Activated naive CD4-positive, alpha-beta T cell treated with anti-CD3 and anti-CD28 coated beads for 36 hours (primary cell): ENCODE results near the gene ASXL2. TPM values are rescaled to one million over a fixed set of nuclear protein-coding genes. Genes with fewer than 3 reads are reported as not detected.
A peak's percentile ranks its signal among the peaks of the same experiment; 100 is the strongest.

Source experiments
- CTCF ChIA-PET: fragments of 350-600 bp; sonication (Branson Sonifier 250); formaldehyde crosslinking; loops from one replicate; lab custom pipeline; 2021; ENCODE audit warnings: antibody characterized with exemption; lab: Charles Lee
- DNase-seq: peaks from one replicate; pipeline ENCODE4 v3.0.0-alpha.2; 2020
- H3K27ac Mint-ChIP-seq: one replicate; pipeline ENCODE4 v1.8.0; 2021; ENCODE audit warnings: mild to moderate bottlenecking, mixed read lengths
- H3K27me3 Mint-ChIP-seq: one replicate; pipeline ENCODE4 v1.8.0; 2021; ENCODE audit warnings: low read depth, mixed read lengths
- H3K36me3 Mint-ChIP-seq: one replicate; pipeline ENCODE4 v1.8.0; 2021; ENCODE audit warnings: low read depth, mixed read lengths
- H3K4me1 Mint-ChIP-seq: one replicate; pipeline ENCODE4 v1.8.0; 2021; ENCODE audit warnings: low read depth, mixed read lengths
- H3K4me3 Mint-ChIP-seq: one replicate; pipeline ENCODE4 v1.8.0; 2021; ENCODE audit warnings: mild to moderate bottlenecking, moderate library complexity, mixed read lengths
- H3K9me3 Mint-ChIP-seq: one replicate; pipeline ENCODE4 v1.8.0; 2021; ENCODE audit warnings: mixed read lengths
- intact Hi-C: fragments of 100-400 bp; cut with micrococcal nuclease; formaldehyde crosslinking; loops from one replicate; pipeline ENCODE4 v1.15.1; 2023
- total RNA-seq, 2 experiments: library from RNA; stranded (reverse); gene quantifications; one replicate each; pipeline ENCODE4 v1.2.3, GENCODE V29; 2021

The ASXL2 gene
- total RNA-seq, 2 experiments from 2014 or later = 25.2 to 29.1 TPM

DNA sequence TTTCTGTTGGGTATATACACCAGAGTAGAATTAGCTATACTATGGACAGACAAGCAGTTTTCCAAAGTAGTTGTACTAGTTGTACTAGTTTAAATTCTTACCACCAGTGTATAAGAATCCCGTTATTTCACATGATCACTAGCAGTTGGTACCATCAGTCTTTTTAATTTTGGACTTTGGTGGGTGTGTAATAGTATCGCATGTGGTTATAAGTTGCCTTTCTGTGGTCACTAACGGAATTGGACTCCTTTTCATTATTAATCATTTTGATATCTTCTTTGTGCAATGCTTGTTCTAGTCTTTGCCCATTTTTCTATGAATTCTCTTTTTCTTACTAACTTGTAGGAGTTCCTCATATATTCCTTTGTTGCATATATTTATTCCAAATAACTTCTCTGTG is 89.8 kb downstream of the ASXL2 start:
- Mint-ChIP-seq H3K4me3 (no peak overlapping the region), H3K27me3 (no peaks in the 10 kb centered on the region), H3K9me3 (no peaks in the 10 kb centered on the region), H3K36me3 (peaks cover 14% of the 10 kb centered on the region), H3K27ac (no peak overlapping the region), H3K4me1 (peaks cover 33% of the 10 kb centered on the region)
- no peak for DNase-seq
- CTCF ChIA-PET = no interaction called here
- intact Hi-C loops = no loop called here

DNA sequence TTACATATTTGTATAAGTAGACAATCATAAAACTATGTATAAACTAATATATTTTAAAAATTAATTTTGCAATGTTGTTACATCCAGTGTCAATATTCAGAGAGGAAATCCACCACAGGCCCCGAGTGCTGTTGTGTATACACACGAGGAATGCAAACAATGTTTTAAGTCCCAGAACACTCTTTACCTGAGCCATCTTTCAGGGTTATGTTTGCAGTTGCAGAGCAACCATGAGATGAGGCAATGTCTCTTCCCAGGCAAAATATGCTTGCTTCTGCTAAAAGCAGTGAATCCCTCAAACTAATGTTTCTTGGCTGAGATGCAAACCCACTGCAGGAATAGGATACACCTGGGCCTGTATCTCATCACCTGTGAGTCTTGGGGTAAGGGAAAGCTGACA is 91.3 kb downstream of the ASXL2 start:
- H3K4me3 Mint-ChIP-seq = no peak overlapping the region
- intact Hi-C loops = no loop called here
- H3K4me1 Mint-ChIP-seq = peaks cover 28% of the 10 kb centered on the region
- DNase-seq = no peak
- CTCF ChIA-PET = no interaction called here
- no peak overlapping the region for H3K27ac Mint-ChIP-seq
- H3K9me3 Mint-ChIP-seq = no peaks in the 10 kb centered on the region
- H3K36me3 Mint-ChIP-seq = peaks cover 13% of the 10 kb centered on the region
- H3K27me3 Mint-ChIP-seq = no peaks in the 10 kb centered on the region

DNA sequence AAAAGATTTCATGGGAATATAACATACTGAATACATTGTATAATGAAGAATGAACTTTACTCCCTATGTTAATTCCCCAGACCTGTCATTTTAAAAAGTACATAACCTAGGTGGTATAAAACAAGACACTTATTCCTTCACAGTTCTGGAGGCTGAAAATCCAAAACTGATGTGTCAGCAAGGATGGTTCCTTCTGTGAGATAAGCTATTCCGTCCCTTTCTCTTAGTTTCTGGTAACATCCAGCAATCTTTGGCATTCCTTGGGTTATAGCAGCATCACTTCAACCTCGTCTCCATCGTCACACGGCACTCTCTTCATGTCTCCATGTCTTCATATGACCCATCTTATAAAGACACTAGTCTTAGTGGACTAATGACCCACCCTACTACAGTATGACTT is 93.9 kb downstream of the ASXL2 start:
- CTCF ChIA-PET = interaction anchor here (1.6 kb wide), 1 partner anchor 166 kb away, joined by 3 read pairs; no protein-coding TSS in a partner anchor
- H3K36me3 Mint-ChIP-seq = peaks cover 8% of the 10 kb centered on the region
- no peaks in the 10 kb centered on the region for H3K27me3 Mint-ChIP-seq
- no peak overlapping the region for H3K4me3 Mint-ChIP-seq
- H3K9me3 Mint-ChIP-seq = no peaks in the 10 kb centered on the region
- intact Hi-C loops = no loop called here
- H3K27ac Mint-ChIP-seq = no peak overlapping the region
- H3K4me1 Mint-ChIP-seq = peaks cover 9% of the 10 kb centered on the region
- no peak for DNase-seq

- intact Hi-C loops = no loop called here
- no peaks in the 10 kb centered on the region for H3K9me3 Mint-ChIP-seq
- H3K36me3 Mint-ChIP-seq = peaks cover 7% of the 10 kb centered on the region
- H3K27ac Mint-ChIP-seq = no peak overlapping the region
- no peak overlapping the region for H3K4me3 Mint-ChIP-seq
- H3K27me3 Mint-ChIP-seq = no peaks in the 10 kb centered on the region
- CTCF ChIA-PET = no interaction called here
- peaks cover 14% of the 10 kb centered on the region for H3K4me1 Mint-ChIP-seq
- DNase-seq = no peak
Observed at GRCh38 chr2:25777077-25777476, 101.2 kb downstream of the ASXL2 start.

GRCh38 chr2:25772078-25772477 is 106.2 kb downstream of the ASXL2 start:
- H3K4me3 Mint-ChIP-seq = no peak overlapping the region
- intact Hi-C loops = no loop called here
- CTCF ChIA-PET = interaction anchor here (0.6 kb wide), 1 partner anchor 575 kb away, joined by 3 read pairs; no protein-coding TSS in a partner anchor
- no peaks in the 10 kb centered on the region for H3K9me3 Mint-ChIP-seq
- H3K36me3 Mint-ChIP-seq = peaks cover 24% of the 10 kb centered on the region
- no peak for DNase-seq
- peaks cover 16% of the 10 kb centered on the region for H3K4me1 Mint-ChIP-seq
- H3K27ac Mint-ChIP-seq = no peak overlapping the region
- H3K27me3 Mint-ChIP-seq = no peaks in the 10 kb centered on the region

DNA sequence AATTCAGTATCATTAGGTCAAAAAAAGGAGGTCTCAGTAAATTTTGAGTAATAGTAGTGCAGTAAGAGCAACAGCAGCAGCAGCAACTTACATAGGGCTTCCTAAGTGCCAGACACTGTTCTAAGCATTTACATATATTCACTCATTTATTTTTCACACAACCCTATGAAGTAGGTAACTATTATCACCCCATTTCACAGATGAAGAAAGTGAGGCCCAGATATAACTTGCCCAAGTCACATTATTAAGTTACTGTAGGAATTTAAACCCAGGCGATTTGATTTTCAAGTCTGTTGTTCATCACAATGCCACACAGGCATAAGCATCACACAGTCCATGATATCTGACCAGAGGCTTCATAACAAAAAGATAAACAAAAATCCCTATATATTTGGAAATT is 114.7 kb downstream of the ASXL2 start:
- H3K27ac Mint-ChIP-seq = no peak overlapping the region
- CTCF ChIA-PET = interaction anchor here (0.6 kb wide), 1 partner anchor 11 kb away, joined by 3 read pairs; no protein-coding TSS in a partner anchor
- no peak for DNase-seq
- peaks cover 30% of the 10 kb centered on the region for H3K36me3 Mint-ChIP-seq
- H3K9me3 Mint-ChIP-seq = no peaks in the 10 kb centered on the region
- H3K4me1 Mint-ChIP-seq = peaks cover 18% of the 10 kb centered on the region
- intact Hi-C loops = no loop called here
- no peaks in the 10 kb centered on the region for H3K27me3 Mint-ChIP-seq
- H3K4me3 Mint-ChIP-seq = no peak overlapping the region

- no peak overlapping the region for H3K4me3 Mint-ChIP-seq
- no peaks in the 10 kb centered on the region for H3K9me3 Mint-ChIP-seq
- no peak for DNase-seq
- intact Hi-C loops = no loop called here
- CTCF ChIA-PET = no interaction called here
- no peaks in the 10 kb centered on the region for H3K4me1 Mint-ChIP-seq
- no peaks in the 10 kb centered on the region for H3K27me3 Mint-ChIP-seq
- H3K36me3 Mint-ChIP-seq = peaks cover 22% of the 10 kb centered on the region
- no peak overlapping the region for H3K27ac Mint-ChIP-seq
Observed at GRCh38 chr2:25760297-25760696, 118.0 kb downstream of the ASXL2 start.

DNA sequence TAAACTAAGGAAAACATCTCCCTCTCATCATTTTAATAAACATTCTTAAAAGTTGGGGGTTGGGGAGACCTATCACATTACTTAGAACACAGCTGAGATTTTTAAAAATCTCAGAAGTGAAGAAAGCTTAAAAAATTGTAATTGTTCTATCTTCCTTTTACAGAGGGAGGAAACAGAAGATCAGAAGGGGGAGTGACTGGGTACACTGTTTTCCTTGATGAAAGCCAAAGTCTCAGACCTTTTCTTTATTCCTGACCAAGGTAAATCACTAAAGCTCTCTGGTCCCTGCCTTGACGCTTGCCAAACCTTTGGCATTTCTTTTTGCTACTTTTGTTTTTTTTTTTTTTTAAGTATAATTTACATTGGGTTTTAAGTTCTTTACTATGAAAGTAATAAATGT is 119.9 kb downstream of the ASXL2 start:
- Mint-ChIP-seq H3K36me3 (peaks cover 24% of the 10 kb centered on the region), H3K4me1 (peaks cover 6% of the 10 kb centered on the region), H3K4me3 (no peak overlapping the region), H3K27ac (no peak overlapping the region), H3K9me3 (no peaks in the 10 kb centered on the region), H3K27me3 (no peaks in the 10 kb centered on the region)
- DNase-seq = no peak
- intact Hi-C loops = no loop called here
- CTCF ChIA-PET = interaction anchor here (0.6 to 1.2 kb wide), 4 partner anchors 14 to 639 kb away, joined by 3 to 5 read pairs (median 4); no protein-coding TSS in a partner anchor

DNA sequence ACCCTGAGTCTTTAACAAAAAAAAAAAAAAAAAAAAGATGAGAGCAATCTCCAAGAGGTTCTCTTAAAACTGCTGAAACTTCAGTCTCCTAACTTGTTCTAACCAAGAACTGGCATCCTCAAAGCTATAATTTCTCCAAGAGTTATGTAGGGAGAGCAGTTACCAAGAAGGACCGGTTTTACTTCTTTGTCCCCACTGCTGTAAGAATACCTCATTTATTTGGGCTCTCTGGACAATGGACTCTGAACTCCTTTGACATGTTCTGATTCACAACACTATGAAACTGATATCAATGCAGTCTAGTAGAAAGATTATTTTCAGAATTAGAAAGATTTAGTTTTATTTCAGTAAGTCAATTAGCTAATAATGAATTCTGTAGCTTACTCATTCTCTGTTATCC is 120.4 kb downstream of the ASXL2 start:
- no peaks in the 10 kb centered on the region for H3K9me3 Mint-ChIP-seq
- CTCF ChIA-PET = interaction anchor here (0.6 to 1.0 kb wide), 2 partner anchors 15 to 639 kb away, joined by 3 to 5 read pairs; no protein-coding TSS in a partner anchor
- H3K36me3 Mint-ChIP-seq = peaks cover 28% of the 10 kb centered on the region
- peaks cover 10% of the 10 kb centered on the region for H3K4me1 Mint-ChIP-seq
- intact Hi-C loops = no loop called here
- H3K27me3 Mint-ChIP-seq = no peaks in the 10 kb centered on the region
- DNase-seq = no peak
- H3K27ac Mint-ChIP-seq = no peak overlapping the region
- no peak overlapping the region for H3K4me3 Mint-ChIP-seq

DNA sequence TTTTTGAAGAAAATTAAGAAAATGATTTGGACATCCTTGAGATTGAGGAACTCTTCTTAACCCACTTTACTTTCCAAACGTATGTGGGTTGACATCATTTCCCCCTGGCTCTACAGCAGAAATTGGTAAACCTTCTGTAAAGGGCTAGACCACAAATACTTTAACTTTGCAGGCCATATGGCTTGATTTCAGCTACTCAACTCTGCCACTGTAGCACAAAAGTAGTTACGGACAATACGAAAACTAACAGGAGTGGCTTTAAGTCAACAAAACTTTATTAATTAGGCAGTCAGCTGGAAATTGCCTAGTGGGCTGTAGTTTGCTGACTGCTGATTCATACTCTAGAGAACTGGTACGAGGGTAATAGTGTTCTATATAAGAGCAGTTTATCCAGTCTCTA is 121.8 kb downstream of the ASXL2 start:
- no peaks in the 10 kb centered on the region for H3K27me3 Mint-ChIP-seq
- no peak overlapping the region for H3K27ac Mint-ChIP-seq
- H3K4me3 Mint-ChIP-seq = no peak overlapping the region
- CTCF ChIA-PET = no interaction called here
- no peaks in the 10 kb centered on the region for H3K9me3 Mint-ChIP-seq
- peaks cover 29% of the 10 kb centered on the region for H3K36me3 Mint-ChIP-seq
- H3K4me1 Mint-ChIP-seq = peaks cover 12% of the 10 kb centered on the region
- DNase-seq = no peak
- intact Hi-C loops = no loop called here

DNA sequence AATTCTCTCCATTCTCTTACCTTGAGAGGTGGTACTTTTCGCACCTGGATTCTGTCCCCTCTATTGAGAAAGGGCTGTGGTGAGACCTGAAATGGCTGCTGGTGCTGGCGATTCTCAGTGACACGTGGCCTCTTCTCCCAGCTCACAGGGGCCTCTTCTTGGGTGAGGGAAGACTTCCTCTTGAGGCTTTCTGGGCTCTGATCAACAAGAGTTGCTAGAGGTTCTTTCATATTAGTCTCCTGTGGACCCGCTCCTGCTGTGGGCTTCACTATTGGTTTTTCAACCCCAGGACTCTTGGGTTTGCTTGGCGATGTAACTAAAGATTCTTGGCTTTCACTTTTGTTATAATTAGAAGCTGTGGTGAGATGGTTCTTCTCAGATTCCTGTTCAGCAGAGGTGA is 128.6 kb downstream of the ASXL2 start:
- no peak for DNase-seq
- Mint-ChIP-seq H3K9me3 (no peaks in the 10 kb centered on the region), H3K36me3 (peaks cover 31% of the 10 kb centered on the region), H3K4me1 (peaks cover 12% of the 10 kb centered on the region), H3K27ac (no peak overlapping the region), H3K4me3 (no peak overlapping the region), H3K27me3 (no peaks in the 10 kb centered on the region)
- CTCF ChIA-PET = interaction anchor here (0.8 to 1.2 kb wide), 2 partner anchors 49 to 50 kb away, joined by 3 read pairs; no protein-coding TSS in a partner anchor
- intact Hi-C loops = loop anchor here (5.0 kb wide), 1 partner anchor 68 kb away; no protein-coding TSS in a partner anchor

- H3K27ac Mint-ChIP-seq = no peak overlapping the region
Observed at GRCh38 chr2:25744055-25744454, 134.2 kb downstream of the ASXL2 start.

GRCh38 chr2:25743132-25743830 is 135.0 kb downstream of the ASXL2 start:
- no peak overlapping the region for H3K27ac Mint-ChIP-seq
- no peaks in the 10 kb centered on the region for H3K27me3 Mint-ChIP-seq
- DNase-seq = peak; percentile 20
- peaks cover 24% of the 10 kb centered on the region for H3K36me3 Mint-ChIP-seq
- no peak overlapping the region for H3K4me3 Mint-ChIP-seq
- CTCF ChIA-PET = interaction anchor here (0.9 kb wide), 1 partner anchor 15 kb away, joined by 3 read pairs; no protein-coding TSS in a partner anchor
- H3K9me3 Mint-ChIP-seq = no peaks in the 10 kb centered on the region
- peaks cover 13% of the 10 kb centered on the region for H3K4me1 Mint-ChIP-seq
- intact Hi-C loops = no loop called here

More at GRCh38 chr2:25744055-25744454, 134.2 kb downstream of the ASXL2 start:
- no peaks in the 10 kb centered on the region for H3K27me3 Mint-ChIP-seq
- no peaks in the 10 kb centered on the region for H3K9me3 Mint-ChIP-seq
- no peak for DNase-seq
- H3K4me1 Mint-ChIP-seq = peaks cover 13% of the 10 kb centered on the region
- intact Hi-C loops = no loop called here
- H3K36me3 Mint-ChIP-seq = peaks cover 27% of the 10 kb centered on the region
- H3K4me3 Mint-ChIP-seq = no peak overlapping the region
- CTCF ChIA-PET = interaction anchor here (1.1 kb wide), 1 partner anchor 15 kb away, joined by 4 read pairs; no protein-coding TSS in a partner anchor
